ENCODE data around the gene RIMBP3C. TPM values are rescaled to one million over a fixed set of nuclear protein-coding genes. Genes with fewer than 3 reads are reported as not detected.
"Not testable (repeated sequence)": the region's sequence is repeated elsewhere in the genome, so short reads cannot be mapped to it uniquely, and the experiment has no call there.

RIMBP3C gene
- total and polyA plus RNA-seq, 2 of the 8 experiments (the other 6 are each of a cell fraction or from before 2014, with no cell fraction given), result 0.08 TPM; not detected in 1

- WGBS, 2 experiments (ENCODE audit: extremely low coverage in 1 of 2, insufficient coverage in 1 of 2, insufficient read length in 1 of 2, insufficient replicate concordance in 2 of 2, low coverage in 1 of 2, low lambda C conversion rate in 2 of 2, missing lambda C conversion rate in 1 of 2), result 96% methylated on average over 5 of the region's 11 CpGs; no CpG with 5 or more reads in 1 of the 2 experiments
- H4K20me1 ChIP-seq (replicated peaks in 1 of 2; ENCODE audit: control insufficient read depth in 1 of 2, insufficient read depth in 2 of 2, low read length in 2 of 2); POLR2A ChIA-PET (ENCODE audit: partially characterized antibody); H4K8ac ChIP-seq (ENCODE audit: extremely low read depth, insufficient read depth, low read length); H3K4me3 ChIP-seq (ENCODE audit: extremely low read depth in 1 of 4, insufficient read depth in 2 of 4, low read depth in 3 of 4, low read length in 4 of 4); H3K4me1 ChIP-seq (replicated peaks in 1 of 4; ENCODE audit: control insufficient read depth in 3 of 4, insufficient read depth in 4 of 4, low read length in 3 of 4); H3K23me2 ChIP-seq (ENCODE audit: low read depth, low read length); H2BK5ac ChIP-seq (ENCODE audit: low read depth, low read length); H3K4me2 ChIP-seq (ENCODE audit: insufficient read depth in 1 of 2, low read depth in 2 of 2, low read length in 2 of 2); H3K14ac ChIP-seq (ENCODE audit: insufficient read length); H3K36me3 ChIP-seq (ENCODE audit: control insufficient read depth in 2 of 4, insufficient read depth in 4 of 4, low read length in 3 of 4); H4K5ac ChIP-seq (ENCODE audit: insufficient read length, low read depth, low read length); DNase-seq (ENCODE audit: low read depth in 1 of 2, low spot score in 2 of 2); H2BK20ac ChIP-seq (ENCODE audit: low read length); H2BK120ac ChIP-seq (replicated peaks; ENCODE audit: low read depth, low read length); H3K56ac ChIP-seq (replicated peaks; ENCODE audit: insufficient read length, low read depth, low read length); H2AFZ ChIP-seq (ENCODE audit: low read length); H3K27me3 ChIP-seq (replicated peaks in 1 of 4; ENCODE audit: control insufficient read depth in 3 of 4, extremely low read depth in 1 of 4, insufficient read depth in 3 of 4, low read length in 3 of 4); H3K23ac ChIP-seq (ENCODE audit: insufficient read length); H3K9me3 ChIP-seq (ENCODE audit: insufficient read depth in 2 of 2, low read depth in 1 of 2, low read length in 1 of 2); H2AK5ac ChIP-seq (ENCODE audit: low read depth, low read length); CTCF ChIA-PET (ENCODE audit: partially characterized antibody); H3K79me2 ChIP-seq (ENCODE audit: control insufficient read depth in 1 of 2, insufficient read depth in 2 of 2, low read length in 2 of 2); H2BK12ac ChIP-seq (ENCODE audit: low read depth, low read length); H3K9ac ChIP-seq (replicated peaks in 1 of 4; ENCODE audit: extremely low read depth in 1 of 4, low read depth in 3 of 4, low read length in 3 of 4); H3K27ac ChIP-seq (ENCODE audit: low read depth, low read length); H3K18ac ChIP-seq (ENCODE audit: extremely low read depth, low read length); H2BK15ac ChIP-seq (ENCODE audit: low read length); H3K4ac ChIP-seq (replicated peaks; ENCODE audit: insufficient read length, low read depth, low read length); H3K79me1 ChIP-seq (ENCODE audit: low read depth, low read length); H4K91ac ChIP-seq (replicated peaks; ENCODE audit: insufficient read length, low read length); FAIRE-seq: not testable (repeated sequence)
Observed at GRCh38 chr22:21512022-21512421, 39.2 kb downstream of the RIMBP3C start.

DNA sequence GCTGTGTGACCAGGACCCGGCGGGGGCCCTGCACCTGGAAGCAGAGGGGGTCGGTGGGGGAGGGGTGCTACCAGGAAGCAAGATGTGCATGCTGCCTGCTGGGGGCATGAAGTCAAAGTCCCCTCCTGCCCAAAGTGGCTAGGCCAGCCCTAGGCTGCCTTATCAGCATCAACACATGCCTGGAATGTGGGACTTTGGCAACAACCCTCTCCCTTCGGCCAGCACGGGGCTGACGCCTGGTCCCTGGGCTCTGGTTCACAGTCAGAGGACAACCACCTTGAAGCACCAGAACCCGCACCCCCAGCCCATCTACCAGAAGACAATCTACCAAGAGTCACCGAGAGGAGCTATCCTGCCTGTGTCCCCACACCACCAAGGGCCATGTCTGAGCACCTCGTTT, 40.9 kb downstream of the RIMBP3C start:
- H3K4me2 ChIP-seq (ENCODE audit: insufficient read depth in 1 of 2, low read depth in 2 of 2, low read length in 2 of 2); CTCF ChIA-PET (ENCODE audit: partially characterized antibody); H4K8ac ChIP-seq (ENCODE audit: extremely low read depth, insufficient read depth, low read length); H2AFZ ChIP-seq (ENCODE audit: low read length); H4K5ac ChIP-seq (ENCODE audit: insufficient read length, low read depth, low read length); H3K4ac ChIP-seq (replicated peaks; ENCODE audit: insufficient read length, low read depth, low read length); H3K56ac ChIP-seq (replicated peaks; ENCODE audit: insufficient read length, low read depth, low read length); H3K79me1 ChIP-seq (ENCODE audit: low read depth, low read length); H2BK120ac ChIP-seq (replicated peaks; ENCODE audit: low read depth, low read length); H3K9me3 ChIP-seq (ENCODE audit: insufficient read depth in 2 of 2, low read depth in 1 of 2, low read length in 1 of 2); H3K18ac ChIP-seq (ENCODE audit: extremely low read depth, low read length); H3K36me3 ChIP-seq (ENCODE audit: control insufficient read depth in 2 of 4, insufficient read depth in 4 of 4, low read length in 3 of 4); H3K4me3 ChIP-seq (ENCODE audit: extremely low read depth in 1 of 4, insufficient read depth in 2 of 4, low read depth in 3 of 4, low read length in 4 of 4); DNase-seq (ENCODE audit: low read depth in 1 of 2, low spot score in 2 of 2); H3K4me1 ChIP-seq (replicated peaks in 1 of 4; ENCODE audit: control insufficient read depth in 3 of 4, insufficient read depth in 4 of 4, low read length in 3 of 4); H3K23ac ChIP-seq (ENCODE audit: insufficient read length); H2BK15ac ChIP-seq (ENCODE audit: low read length); H3K79me2 ChIP-seq (ENCODE audit: control insufficient read depth in 1 of 2, insufficient read depth in 2 of 2, low read length in 2 of 2); H3K23me2 ChIP-seq (ENCODE audit: low read depth, low read length); FAIRE-seq; H2AK5ac ChIP-seq (ENCODE audit: low read depth, low read length); H3K9ac ChIP-seq (replicated peaks in 1 of 4; ENCODE audit: extremely low read depth in 1 of 4, low read depth in 3 of 4, low read length in 3 of 4); H4K20me1 ChIP-seq (replicated peaks in 1 of 2; ENCODE audit: control insufficient read depth in 1 of 2, insufficient read depth in 2 of 2, low read length in 2 of 2); H4K91ac ChIP-seq (replicated peaks; ENCODE audit: insufficient read length, low read length); H2BK5ac ChIP-seq (ENCODE audit: low read depth, low read length); H3K14ac ChIP-seq (ENCODE audit: insufficient read length); H2BK12ac ChIP-seq (ENCODE audit: low read depth, low read length); H3K27me3 ChIP-seq (replicated peaks in 1 of 4; ENCODE audit: control insufficient read depth in 3 of 4, extremely low read depth in 1 of 4, insufficient read depth in 3 of 4, low read length in 3 of 4); H2BK20ac ChIP-seq (ENCODE audit: low read length); H3K27ac ChIP-seq (ENCODE audit: low read depth, low read length); POLR2A ChIA-PET (ENCODE audit: partially characterized antibody): not testable (repeated sequence)
- WGBS, 2 experiments (ENCODE audit: extremely low coverage in 1 of 2, insufficient coverage in 1 of 2, insufficient read length in 1 of 2, insufficient replicate concordance in 2 of 2, low coverage in 1 of 2, low lambda C conversion rate in 2 of 2, missing lambda C conversion rate in 1 of 2), result no CpG with 5 or more reads among the region's 9 CpGs
